ENCODE measurements around the gene CWH43. TPM values are rescaled to one million over a fixed set of nuclear protein-coding genes. Genes with fewer than 3 reads are reported as not detected.

CWH43 gene
- total RNA-seq, 1 donor from 2014 or later = not detected

- Mint-ChIP-seq H3K27me3 (ENCODE audit: unreplicated experiment) (peaks cover 1% of the 10 kb centered on the region), H3K4me3 (ENCODE audit: unreplicated experiment) (no peak overlapping the region), H3K36me3 (ENCODE audit: low read depth, unreplicated experiment) (no peaks in the 10 kb centered on the region), H3K4me1 (ENCODE audit: unreplicated experiment) (no peaks in the 10 kb centered on the region), H3K9me3 (ENCODE audit: unreplicated experiment) (no peaks in the 10 kb centered on the region), H3K27ac (ENCODE audit: unreplicated experiment) (no peak overlapping the region)
- no peak for DNase-seq (ENCODE audit: low spot score)
- TF ChIP-seq, protein P1, sequence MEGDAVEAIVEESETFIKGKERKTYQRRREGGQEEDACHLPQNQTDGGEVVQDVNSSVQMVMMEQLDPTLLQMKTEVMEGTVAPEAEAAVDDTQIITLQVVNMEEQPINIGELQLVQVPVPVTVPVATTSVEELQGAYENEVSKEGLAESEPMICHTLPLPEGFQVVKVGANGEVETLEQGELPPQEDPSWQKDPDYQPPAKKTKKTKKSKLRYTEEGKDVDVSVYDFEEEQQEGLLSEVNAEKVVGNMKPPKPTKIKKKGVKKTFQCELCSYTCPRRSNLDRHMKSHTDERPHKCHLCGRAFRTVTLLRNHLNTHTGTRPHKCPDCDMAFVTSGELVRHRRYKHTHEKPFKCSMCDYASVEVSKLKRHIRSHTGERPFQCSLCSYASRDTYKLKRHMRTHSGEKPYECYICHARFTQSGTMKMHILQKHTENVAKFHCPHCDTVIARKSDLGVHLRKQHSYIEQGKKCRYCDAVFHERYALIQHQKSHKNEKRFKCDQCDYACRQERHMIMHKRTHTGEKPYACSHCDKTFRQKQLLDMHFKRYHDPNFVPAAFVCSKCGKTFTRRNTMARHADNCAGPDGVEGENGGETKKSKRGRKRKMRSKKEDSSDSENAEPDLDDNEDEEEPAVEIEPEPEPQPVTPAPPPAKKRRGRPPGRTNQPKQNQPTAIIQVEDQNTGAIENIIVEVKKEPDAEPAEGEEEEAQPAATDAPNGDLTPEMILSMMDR (IDR thresholded peaks at IDR 0.05; ENCODE audit: unreplicated experiment) = no peak
Observed at GRCh38 chr4:48944252-48944651, 41.8 kb upstream of the CWH43 start.

GRCh38 chr4:48944756-48945241, 41.3 kb upstream of the CWH43 start:
- Mint-ChIP-seq H3K9me3 (ENCODE audit: unreplicated experiment) (no peaks in the 10 kb centered on the region), H3K27me3 (ENCODE audit: unreplicated experiment) (peaks cover 1% of the 10 kb centered on the region), H3K36me3 (ENCODE audit: low read depth, unreplicated experiment) (no peaks in the 10 kb centered on the region), H3K27ac (ENCODE audit: unreplicated experiment) (no peak overlapping the region), H3K4me3 (ENCODE audit: unreplicated experiment) (no peak overlapping the region), H3K4me1 (ENCODE audit: unreplicated experiment) (no peaks in the 10 kb centered on the region)
- DNase-seq (ENCODE audit: low spot score) = peak; percentile 12
- TF ChIP-seq, protein P1 (IDR thresholded peaks at IDR 0.05; ENCODE audit: unreplicated experiment) = peak; percentile 75

DNA sequence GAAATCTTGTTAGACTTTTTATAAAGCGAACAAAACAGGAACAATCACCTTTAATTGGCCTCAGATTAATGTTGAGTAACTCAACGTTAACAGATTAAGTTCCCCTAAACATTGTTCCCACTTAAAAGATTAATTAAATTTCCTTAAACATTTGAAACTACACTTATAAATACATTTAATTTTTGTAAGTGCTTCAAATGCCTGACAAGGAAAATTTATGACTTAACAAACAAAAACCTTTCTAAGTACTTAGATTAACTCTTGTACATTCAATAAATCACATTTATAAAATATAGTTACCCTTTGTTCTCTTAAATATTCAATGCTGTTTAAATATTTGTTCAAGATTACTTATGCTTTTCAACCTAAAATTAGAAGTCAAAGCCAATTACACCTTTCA, 40.1 kb upstream of the CWH43 start:
- TF ChIP-seq, protein P1 (IDR thresholded peaks at IDR 0.05; ENCODE audit: unreplicated experiment) = no peak

GRCh38 chr4:48947731-48948130, 38.3 kb upstream of the CWH43 start:
- H3K27me3 Mint-ChIP-seq (ENCODE audit: unreplicated experiment) = peaks cover 1% of the 10 kb centered on the region
- no peak for DNase-seq (ENCODE audit: low spot score)
- no peak overlapping the region for H3K27ac Mint-ChIP-seq (ENCODE audit: unreplicated experiment)

More for the DNA sequence above, 40.1 kb upstream of the CWH43 start:
- Mint-ChIP-seq H3K9me3 (ENCODE audit: unreplicated experiment) (no peaks in the 10 kb centered on the region), H3K36me3 (ENCODE audit: low read depth, unreplicated experiment) (no peaks in the 10 kb centered on the region), H3K4me3 (ENCODE audit: unreplicated experiment) (no peak overlapping the region), H3K27ac (ENCODE audit: unreplicated experiment) (no peak overlapping the region), H3K4me1 (ENCODE audit: unreplicated experiment) (no peaks in the 10 kb centered on the region), H3K27me3 (ENCODE audit: unreplicated experiment) (peaks cover 1% of the 10 kb centered on the region)
- no peak for DNase-seq (ENCODE audit: low spot score)

DNA sequence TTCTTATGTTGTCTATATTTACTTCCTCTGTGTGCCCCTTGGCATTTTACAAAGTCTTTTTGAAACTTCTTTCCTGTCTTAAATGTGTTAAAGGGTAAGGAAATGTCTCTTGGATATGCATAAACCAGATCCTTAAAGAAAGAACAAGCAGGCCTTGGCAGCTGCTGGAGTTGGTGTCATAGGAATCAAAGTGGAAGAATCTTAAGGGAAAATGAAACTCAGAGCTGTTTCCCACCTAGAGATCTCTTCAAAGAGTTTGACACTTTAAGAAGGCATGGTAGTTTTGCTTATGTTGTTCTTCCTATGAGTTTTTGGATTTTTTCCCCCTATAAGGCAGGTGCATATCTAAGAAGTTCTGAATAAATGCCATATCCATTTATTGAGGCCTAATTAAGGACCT, 37.0 kb upstream of the CWH43 start:
- H3K4me3 Mint-ChIP-seq (ENCODE audit: unreplicated experiment) = no peak overlapping the region
- H3K36me3 Mint-ChIP-seq (ENCODE audit: low read depth, unreplicated experiment) = no peaks in the 10 kb centered on the region
- no peaks in the 10 kb centered on the region for H3K4me1 Mint-ChIP-seq (ENCODE audit: unreplicated experiment)
- no peak overlapping the region for H3K27ac Mint-ChIP-seq (ENCODE audit: unreplicated experiment)
- TF ChIP-seq, protein P1 (IDR thresholded peaks at IDR 0.05; ENCODE audit: unreplicated experiment) = no peak
- H3K9me3 Mint-ChIP-seq (ENCODE audit: unreplicated experiment) = no peaks in the 10 kb centered on the region
- no peak for DNase-seq (ENCODE audit: low spot score)
- no peaks in the 10 kb centered on the region for H3K27me3 Mint-ChIP-seq (ENCODE audit: unreplicated experiment)

More at GRCh38 chr4:48947731-48948130, 38.3 kb upstream of the CWH43 start:
- H3K9me3 Mint-ChIP-seq (ENCODE audit: unreplicated experiment) = no peaks in the 10 kb centered on the region
- no peaks in the 10 kb centered on the region for H3K4me1 Mint-ChIP-seq (ENCODE audit: unreplicated experiment)
- TF ChIP-seq, protein P1 (IDR thresholded peaks at IDR 0.05; ENCODE audit: unreplicated experiment) = no peak
- no peaks in the 10 kb centered on the region for H3K36me3 Mint-ChIP-seq (ENCODE audit: low read depth, unreplicated experiment)
- H3K4me3 Mint-ChIP-seq (ENCODE audit: unreplicated experiment) = no peak overlapping the region
